DOHH2 (cell line): ENCODE data around the gene ZSCAN2.

Experiments used
- CTCF ChIP-seq: fragments of 200-600 bp; sonication (generic); IDR thresholded peaks from one replicate; pipeline ENCODE4 v1.5.1; 2014; ENCODE audit warnings: antibody characterized with exemption, mild to moderate bottlenecking, low read depth, low read length; ENCODE audit not compliant: poor library complexity, severe bottlenecking
- EZH2phosphoT487 ChIP-seq: fragments of 200-600 bp; sonication (generic); IDR thresholded peaks from 2 replicates; pipeline ENCODE4 v1.6.1; 2017; ENCODE audit warnings: borderline replicate concordance, mild to moderate bottlenecking, antibody characterized with exemption, low read length, moderate library complexity, mixed read lengths

GRCh38 chr15:84590406-84590805 lies 10.4 kb upstream of the ZSCAN2 start:
- TF ChIP-seq CTCF (no peak), EZH2phosphoT487 (no peak)
